SK-N-SH treated with all-trans-retinoic acid at 6 μM for 48 hours (cell line): Measurements from ENCODE around the gene SGF29.
"Not testable (repeated sequence)": the region's sequence is repeated elsewhere in the genome, so short reads cannot be mapped to it uniquely, and the experiment has no call there.

Source experiments
- ATAC-seq: fragments of 200-7000 bp; cut with Tn5 transposase; 3 replicates; pipeline ENCODE4 v1.9.1; 2020; ENCODE audit warnings: mild to moderate bottlenecking, moderate library complexity
- ARNTL ChIP-seq: fragments of 450-650 bp; formaldehyde crosslinking; IDR thresholded peaks from 2 replicates; pipeline ENCODE4 v1.5.0; 2020; ENCODE audit warnings: low read depth, mild to moderate bottlenecking, moderate library complexity, borderline replicate concordance
- BACH2 ChIP-seq: fragments of 250-450 bp; sonication (Bioruptor Pico); IDR thresholded peaks from 2 replicates; pipeline ENCODE4 v1.9.0; 2021; ENCODE audit warnings: mild to moderate bottlenecking, borderline replicate concordance
- CSDC2 ChIP-seq: fragments of 250-450 bp; sonication (Bioruptor Pico); IDR thresholded peaks from 2 replicates; pipeline ENCODE4 v1.5.0; 2020; ENCODE audit warnings: mild to moderate bottlenecking, moderate library complexity
- GLIS3 ChIP-seq: fragments of 250-450 bp; sonication (Bioruptor Pico); IDR thresholded peaks from 2 replicates; pipeline ENCODE4 v1.5.0; 2020; ENCODE audit warnings: mild to moderate bottlenecking, moderate library complexity
- ISL1 ChIP-seq: fragments of 250-450 bp; sonication (Bioruptor Pico); IDR thresholded peaks from 2 replicates; pipeline ENCODE4 v2.1.2; 2022; ENCODE audit warnings: mild to moderate bottlenecking, moderate library complexity
- POU6F1 ChIP-seq: fragments of 250-450 bp; sonication (Bioruptor Pico); IDR thresholded peaks from 2 replicates; pipeline ENCODE4 v1.8.0; 2021; ENCODE audit warnings: low read depth, mild to moderate bottlenecking, moderate library complexity, borderline replicate concordance
- PPARA ChIP-seq: fragments of 250-450 bp; sonication (Bioruptor Pico); IDR thresholded peaks from 2 replicates; pipeline ENCODE4 v1.5.0; 2020; ENCODE audit warnings: mild to moderate bottlenecking, borderline replicate concordance
- RARB ChIP-seq: fragments of 250-450 bp; sonication (Bioruptor Pico); IDR thresholded peaks from 2 replicates; pipeline ENCODE4 v1.8.0; 2021; ENCODE audit warnings: mild to moderate bottlenecking, moderate library complexity
- SNAI2 ChIP-seq: fragments of 250-450 bp; sonication (Bioruptor Pico); IDR thresholded peaks from 2 replicates; pipeline ENCODE4 v1.5.0; 2020; ENCODE audit warnings: mild to moderate bottlenecking, moderate library complexity
- TCF4 ChIP-seq: fragments of 250-450 bp; sonication (Bioruptor Pico); IDR thresholded peaks from 2 replicates; pipeline ENCODE4 v1.8.0; 2021; ENCODE audit warnings: mild to moderate bottlenecking, moderate library complexity, borderline replicate concordance
- TOX ChIP-seq: fragments of 250-450 bp; sonication (Bioruptor Pico); IDR thresholded peaks from 2 replicates; pipeline ENCODE4 v1.8.0; 2021; ENCODE audit warnings: mild to moderate bottlenecking, moderate library complexity, borderline replicate concordance
- TSHZ2 ChIP-seq: fragments of 250-450 bp; sonication (Bioruptor Pico); IDR thresholded peaks from 2 replicates; pipeline ENCODE4 v1.5.0; 2020; ENCODE audit warnings: mild to moderate bottlenecking, moderate library complexity
- ZC3H10 ChIP-seq: fragments of 250-450 bp; sonication (Bioruptor Pico); IDR thresholded peaks from 2 replicates; pipeline ENCODE4 v1.5.1; 2021; ENCODE audit warnings: mild to moderate bottlenecking, moderate library complexity
- ZFP3 ChIP-seq: fragments of 250-450 bp; sonication (Bioruptor Pico); IDR thresholded peaks from 2 replicates; pipeline ENCODE4 v1.5.0; 2020; ENCODE audit warnings: mild to moderate bottlenecking, moderate library complexity
- ZFP30 ChIP-seq: fragments of 450-650 bp; formaldehyde crosslinking; IDR thresholded peaks from 2 replicates; pipeline ENCODE4 v1.5.0; 2022; ENCODE audit warnings: mild to moderate bottlenecking, moderate library complexity
- ZNF565 ChIP-seq: fragments of 450-650 bp; formaldehyde crosslinking; conservative IDR thresholded peaks from 2 replicates; pipeline ENCODE4 v1.5.0; 2020; ENCODE audit warnings: low read depth, mild to moderate bottlenecking, moderate library complexity
- ZNF70 ChIP-seq: fragments of 450-650 bp; formaldehyde crosslinking; IDR thresholded peaks from 2 replicates; pipeline ENCODE4 v1.5.0; 2020; ENCODE audit warnings: mild to moderate bottlenecking, moderate library complexity
- ZNF8 ChIP-seq: fragments of 450-650 bp; formaldehyde crosslinking; IDR thresholded peaks from 2 replicates; pipeline ENCODE4 v1.5.0; 2020; ENCODE audit warnings: mild to moderate bottlenecking, moderate library complexity
- TF ChIP-seq, protein P1 (sequence below): fragments of 250-450 bp; sonication (Bioruptor Pico); IDR thresholded peaks from 2 replicates; pipeline ENCODE4 v1.5.1; 2021; ENCODE audit warnings: mild to moderate bottlenecking, moderate library complexity
- TF ChIP-seq, protein P2 (sequence below): fragments of 250-450 bp; sonication (Bioruptor Pico); IDR thresholded peaks from 2 replicates; pipeline ENCODE4 v1.8.0; 2020; ENCODE audit warnings: mild to moderate bottlenecking, moderate library complexity, borderline replicate concordance
- TF ChIP-seq, protein P3 (sequence below): fragments of 250-450 bp; sonication (Bioruptor Pico); IDR thresholded peaks from 2 replicates; pipeline ENCODE4 v1.5.1; 2020; ENCODE audit warnings: low read depth, mild to moderate bottlenecking, moderate library complexity

Gene SGF29

GRCh38 chr16:28592979-28593553 is 39.3 kb downstream of the SGF29 start:
- TF ChIP-seq CSDC2 (CRISPR knock-in tag) = no peak
- TF ChIP-seq SNAI2 (CRISPR knock-in tag) = no peak
- no peak for TF ChIP-seq ARNTL
- TF ChIP-seq POU6F1 (CRISPR knock-in tag) = no peak
- no peak for TF ChIP-seq GLIS3 (CRISPR knock-in tag)
- no peak for TF ChIP-seq ZC3H10 (CRISPR knock-in tag)
- no peak for TF ChIP-seq ZFP3 (CRISPR knock-in tag)
- TF ChIP-seq, protein P1, sequence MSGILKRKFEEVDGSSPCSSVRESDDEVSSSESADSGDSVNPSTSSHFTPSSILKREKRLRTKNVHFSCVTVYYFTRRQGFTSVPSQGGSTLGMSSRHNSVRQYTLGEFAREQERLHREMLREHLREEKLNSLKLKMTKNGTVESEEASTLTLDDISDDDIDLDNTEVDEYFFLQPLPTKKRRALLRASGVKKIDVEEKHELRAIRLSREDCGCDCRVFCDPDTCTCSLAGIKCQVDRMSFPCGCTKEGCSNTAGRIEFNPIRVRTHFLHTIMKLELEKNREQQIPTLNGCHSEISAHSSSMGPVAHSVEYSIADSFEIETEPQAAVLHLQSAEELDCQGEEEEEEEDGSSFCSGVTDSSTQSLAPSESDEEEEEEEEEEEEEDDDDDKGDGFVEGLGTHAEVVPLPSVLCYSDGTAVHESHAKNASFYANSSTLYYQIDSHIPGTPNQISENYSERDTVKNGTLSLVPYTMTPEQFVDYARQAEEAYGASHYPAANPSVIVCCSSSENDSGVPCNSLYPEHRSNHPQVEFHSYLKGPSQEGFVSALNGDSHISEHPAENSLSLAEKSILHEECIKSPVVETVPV = no peak
- no peak for TF ChIP-seq RARB (CRISPR knock-in tag)
- TF ChIP-seq, protein P2, sequence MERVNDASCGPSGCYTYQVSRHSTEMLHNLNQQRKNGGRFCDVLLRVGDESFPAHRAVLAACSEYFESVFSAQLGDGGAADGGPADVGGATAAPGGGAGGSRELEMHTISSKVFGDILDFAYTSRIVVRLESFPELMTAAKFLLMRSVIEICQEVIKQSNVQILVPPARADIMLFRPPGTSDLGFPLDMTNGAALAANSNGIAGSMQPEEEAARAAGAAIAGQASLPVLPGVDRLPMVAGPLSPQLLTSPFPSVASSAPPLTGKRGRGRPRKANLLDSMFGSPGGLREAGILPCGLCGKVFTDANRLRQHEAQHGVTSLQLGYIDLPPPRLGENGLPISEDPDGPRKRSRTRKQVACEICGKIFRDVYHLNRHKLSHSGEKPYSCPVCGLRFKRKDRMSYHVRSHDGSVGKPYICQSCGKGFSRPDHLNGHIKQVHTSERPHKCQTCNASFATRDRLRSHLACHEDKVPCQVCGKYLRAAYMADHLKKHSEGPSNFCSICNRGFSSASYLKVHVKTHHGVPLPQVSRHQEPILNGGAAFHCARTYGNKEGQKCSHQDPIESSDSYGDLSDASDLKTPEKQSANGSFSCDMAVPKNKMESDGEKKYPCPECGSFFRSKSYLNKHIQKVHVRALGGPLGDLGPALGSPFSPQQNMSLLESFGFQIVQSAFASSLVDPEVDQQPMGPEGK = no peak
- no peak for TF ChIP-seq BACH2 (CRISPR knock-in tag)
- TF ChIP-seq ZNF8 (CRISPR knock-in tag) = no peak
- no peak for TF ChIP-seq TSHZ2 (CRISPR knock-in tag)
- no peak for TF ChIP-seq PPARA (CRISPR knock-in tag)
- TF ChIP-seq TOX = no peak
- TF ChIP-seq ZNF70 (CRISPR knock-in tag) = no peak
- TF ChIP-seq ZNF565 (CRISPR knock-in tag) = no peak
- ATAC-seq = no peak

- ATAC-seq = not testable (repeated sequence)
Observed at GRCh38 chr16:28595451-28595850, 41.7 kb downstream of the SGF29 start.

DNA sequence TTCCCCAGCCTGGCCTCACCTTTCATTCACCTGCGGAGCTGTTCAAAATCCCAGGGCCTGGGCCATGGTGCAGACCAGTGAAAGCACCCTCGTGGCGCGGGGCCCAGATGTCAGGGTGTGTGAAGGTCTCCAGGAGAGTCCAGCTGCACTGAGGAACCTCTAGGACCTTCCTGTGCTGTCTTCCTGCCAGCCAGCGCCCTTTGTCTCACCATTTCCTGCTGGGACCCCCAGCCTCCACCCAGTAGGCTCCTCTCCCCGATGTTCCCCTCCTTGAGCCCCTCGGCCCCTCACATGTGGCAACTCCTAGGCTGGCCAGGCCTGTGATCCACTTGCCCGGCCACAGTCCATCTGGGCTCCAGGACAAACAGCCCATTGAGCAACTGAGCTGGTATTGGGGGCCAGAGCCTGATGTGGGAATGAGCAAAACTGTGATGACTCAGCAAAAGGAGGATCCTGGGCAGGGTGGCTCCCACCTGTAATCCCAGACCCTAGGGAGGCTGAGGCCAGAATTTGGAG is 42.5 kb downstream of the SGF29 start:
- TF ChIP-seq CSDC2 (CRISPR knock-in tag) = no peak
- TF ChIP-seq ISL1 (CRISPR knock-in tag) = no peak
- ATAC-seq = no peak

GRCh38 chr16:28596840-28597691 is 43.3 kb downstream of the SGF29 start, which contains the start of gene SULT1A2:
TSS of gene SULT1A2 (minus strand) at chr16:28597050. CDS start at chr16:28595930, 1,120 bp downstream.
- no peak for TF ChIP-seq ZNF70 (CRISPR knock-in tag)
- no peak for TF ChIP-seq TCF4 (CRISPR knock-in tag)
- TF ChIP-seq, protein P2 = no peak
- no peak for TF ChIP-seq ZNF565 (CRISPR knock-in tag)
- TF ChIP-seq ZFP30 (CRISPR knock-in tag) = no peak
- TF ChIP-seq, protein P3, sequence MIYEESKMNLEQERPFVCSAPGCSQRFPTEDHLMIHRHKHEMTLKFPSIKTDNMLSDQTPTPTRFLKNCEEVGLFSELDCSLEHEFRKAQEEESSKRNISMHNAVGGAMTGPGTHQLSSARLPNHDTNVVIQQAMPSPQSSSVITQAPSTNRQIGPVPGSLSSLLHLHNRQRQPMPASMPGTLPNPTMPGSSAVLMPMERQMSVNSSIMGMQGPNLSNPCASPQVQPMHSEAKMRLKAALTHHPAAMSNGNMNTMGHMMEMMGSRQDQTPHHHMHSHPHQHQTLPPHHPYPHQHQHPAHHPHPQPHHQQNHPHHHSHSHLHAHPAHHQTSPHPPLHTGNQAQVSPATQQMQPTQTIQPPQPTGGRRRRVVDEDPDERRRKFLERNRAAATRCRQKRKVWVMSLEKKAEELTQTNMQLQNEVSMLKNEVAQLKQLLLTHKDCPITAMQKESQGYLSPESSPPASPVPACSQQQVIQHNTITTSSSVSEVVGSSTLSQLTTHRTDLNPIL (CRISPR knock-in tag) = no peak
- ATAC-seq = no peak
